Measurements from ENCODE around the gene LACTB.

DNA sequence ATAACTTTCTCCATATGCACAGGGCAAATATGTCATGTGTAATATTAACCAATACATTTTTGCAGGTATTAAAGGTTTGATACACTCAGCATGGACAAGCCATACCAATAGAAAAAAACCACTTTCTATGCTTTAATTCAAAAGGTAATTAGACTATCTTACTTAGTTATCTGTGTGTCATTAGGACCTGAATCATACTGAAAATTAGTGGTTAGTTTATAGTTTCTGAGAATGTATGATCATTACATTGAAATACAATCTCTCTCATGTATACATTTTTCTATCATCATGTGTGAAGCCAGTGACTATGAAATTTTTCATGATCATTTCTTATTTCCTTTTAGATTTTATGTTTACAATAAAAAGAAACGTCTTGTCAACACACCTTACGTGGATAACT, 19.3 kb downstream of the LACTB start:
- TF ChIP-seq SIN3A (IDR thresholded peaks at IDR 0.05; ENCODE audit: low read depth, low read length) (no peak), DPF2 (IDR thresholded peaks at IDR 0.05) (no peak), SRF (IDR thresholded peaks at IDR 0.05; ENCODE audit: low read depth in 2 of 2, low read length in 2 of 2) (no peak), RAD21 (IDR thresholded peaks at IDR 0.05; ENCODE audit: insufficient read depth, low read depth, low read length) (no peak), POLR2A (IDR thresholded peaks at IDR 0.05; ENCODE audit: low read depth, low read length) (no peak), FOS (IDR thresholded peaks at IDR 0.05; ENCODE audit: borderline replicate concordance, extremely low read depth, insufficient read length) (no peak), SREBF1 (IDR thresholded peaks at IDR 0.05; ENCODE audit: low read length) (no peak), HDGF (IDR thresholded peaks at IDR 0.05) (no peak), ELK1 (IDR thresholded peaks at IDR 0.05; ENCODE audit: low read depth, low read length) (no peak), TAF1 (IDR thresholded peaks at IDR 0.05; ENCODE audit: borderline replicate concordance, low read depth, low read length) (no peak)
- TF ChIP-seq, protein P1, sequence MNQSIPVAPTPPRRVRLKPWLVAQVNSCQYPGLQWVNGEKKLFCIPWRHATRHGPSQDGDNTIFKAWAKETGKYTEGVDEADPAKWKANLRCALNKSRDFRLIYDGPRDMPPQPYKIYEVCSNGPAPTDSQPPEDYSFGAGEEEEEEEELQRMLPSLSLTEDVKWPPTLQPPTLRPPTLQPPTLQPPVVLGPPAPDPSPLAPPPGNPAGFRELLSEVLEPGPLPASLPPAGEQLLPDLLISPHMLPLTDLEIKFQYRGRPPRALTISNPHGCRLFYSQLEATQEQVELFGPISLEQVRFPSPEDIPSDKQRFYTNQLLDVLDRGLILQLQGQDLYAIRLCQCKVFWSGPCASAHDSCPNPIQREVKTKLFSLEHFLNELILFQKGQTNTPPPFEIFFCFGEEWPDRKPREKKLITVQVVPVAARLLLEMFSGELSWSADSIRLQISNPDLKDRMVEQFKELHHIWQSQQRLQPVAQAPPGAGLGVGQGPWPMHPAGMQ (IDR thresholded peaks at IDR 0.05; ENCODE audit: borderline replicate concordance): no peak
- TF ChIP-seq, protein P2, sequence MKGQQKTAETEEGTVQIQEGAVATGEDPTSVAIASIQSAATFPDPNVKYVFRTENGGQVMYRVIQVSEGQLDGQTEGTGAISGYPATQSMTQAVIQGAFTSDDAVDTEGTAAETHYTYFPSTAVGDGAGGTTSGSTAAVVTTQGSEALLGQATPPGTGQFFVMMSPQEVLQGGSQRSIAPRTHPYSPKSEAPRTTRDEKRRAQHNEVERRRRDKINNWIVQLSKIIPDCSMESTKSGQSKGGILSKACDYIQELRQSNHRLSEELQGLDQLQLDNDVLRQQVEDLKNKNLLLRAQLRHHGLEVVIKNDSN (IDR thresholded peaks at IDR 0.05; ENCODE audit: borderline replicate concordance, extremely low read length, insufficient read depth, low read depth, low read length): no peak
- TF ChIP-seq, protein P3, sequence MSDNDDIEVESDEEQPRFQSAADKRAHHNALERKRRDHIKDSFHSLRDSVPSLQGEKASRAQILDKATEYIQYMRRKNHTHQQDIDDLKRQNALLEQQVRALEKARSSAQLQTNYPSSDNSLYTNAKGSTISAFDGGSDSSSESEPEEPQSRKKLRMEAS (IDR thresholded peaks at IDR 0.05; ENCODE audit: low read depth, low read length): no peak
